GM18868 (cell line): ENCODE data around the gene MADD.
"Not testable (repeated sequence)": the region's sequence is repeated elsewhere in the genome, so short reads cannot be mapped to it uniquely, and the experiment has no call there.

ENCODE experiments used
- ATAC-seq: cut with Tn5 transposase; IDR thresholded peaks from one replicate; pipeline ENCODE4 v1.9.1; 2021; ENCODE audit warnings: mild to moderate bottlenecking, moderate library complexity; ENCODE audit not compliant: unreplicated experiment

The MADD gene

DNA sequence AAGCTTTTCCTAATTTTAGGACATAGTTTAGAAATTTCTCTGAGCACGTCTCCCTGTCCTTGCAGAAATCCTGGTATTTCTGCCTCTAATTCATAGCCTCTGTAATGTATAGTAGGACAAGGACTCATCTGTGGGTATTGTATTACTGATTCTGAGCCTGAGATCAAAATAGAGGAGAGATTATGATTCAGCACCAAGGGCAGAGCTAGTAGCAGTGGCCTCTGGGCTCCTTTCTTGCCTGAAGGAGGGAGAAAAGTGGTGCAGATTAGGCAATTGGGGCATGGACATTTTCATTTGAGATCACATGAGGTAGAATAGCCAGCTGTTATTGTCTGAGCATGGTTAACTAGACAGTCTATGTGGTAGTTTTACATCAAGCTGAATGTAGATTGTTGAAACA, 2.8 kb downstream of the MADD start:
- ATAC-seq: no peak

DNA sequence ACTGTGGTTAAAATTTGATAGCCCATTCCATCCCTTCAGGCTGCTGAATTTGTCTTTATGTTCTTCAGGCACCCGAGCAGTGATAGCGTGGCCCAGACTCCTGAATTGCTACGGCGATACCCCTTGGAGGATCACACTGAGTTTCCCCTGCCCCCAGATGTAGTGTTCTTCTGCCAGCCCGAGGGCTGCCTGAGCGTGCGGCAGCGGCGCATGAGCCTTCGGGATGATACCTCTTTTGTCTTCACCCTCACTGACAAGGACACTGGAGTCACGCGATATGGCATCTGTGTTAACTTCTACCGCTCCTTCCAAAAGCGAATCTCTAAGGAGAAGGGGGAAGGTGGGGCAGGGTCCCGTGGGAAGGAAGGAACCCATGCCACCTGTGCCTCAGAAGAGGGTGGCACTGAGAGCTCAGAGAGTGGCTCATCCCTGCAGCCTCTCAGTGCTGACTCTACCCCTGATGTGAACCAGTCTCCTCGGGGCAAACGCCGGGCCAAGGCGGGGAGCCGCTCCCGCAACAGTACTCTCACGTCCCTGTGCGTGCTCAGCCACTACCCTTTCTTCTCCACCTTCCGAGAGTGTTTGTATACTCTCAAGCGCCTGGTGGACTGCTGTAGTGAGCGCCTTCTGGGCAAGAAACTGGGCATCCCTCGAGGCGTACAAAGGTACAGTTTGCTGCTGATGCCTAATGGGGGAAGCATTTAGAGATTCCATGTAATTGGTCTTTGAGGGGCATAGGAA, 4.7 kb downstream of the MADD start:
- no peak for ATAC-seq

DNA sequence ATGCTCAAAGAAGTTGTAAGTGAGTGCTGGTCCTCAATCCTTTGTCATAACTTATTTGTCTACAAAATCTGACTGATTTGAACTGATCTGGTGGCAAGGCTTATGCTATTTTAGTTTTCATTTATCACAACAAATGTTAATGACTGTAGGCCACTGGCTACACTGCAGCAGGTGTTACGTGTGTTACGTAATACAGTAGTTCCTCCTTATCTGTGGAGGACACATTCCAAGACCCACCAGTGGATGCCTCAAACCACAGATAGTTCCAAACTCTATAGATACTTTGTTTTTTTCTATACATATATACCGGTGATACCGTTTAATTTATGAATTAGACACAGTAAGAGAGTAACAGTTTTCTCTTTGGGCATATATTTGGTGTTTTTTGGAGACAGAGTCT, 7.0 kb downstream of the MADD start:
- no peak for ATAC-seq

DNA sequence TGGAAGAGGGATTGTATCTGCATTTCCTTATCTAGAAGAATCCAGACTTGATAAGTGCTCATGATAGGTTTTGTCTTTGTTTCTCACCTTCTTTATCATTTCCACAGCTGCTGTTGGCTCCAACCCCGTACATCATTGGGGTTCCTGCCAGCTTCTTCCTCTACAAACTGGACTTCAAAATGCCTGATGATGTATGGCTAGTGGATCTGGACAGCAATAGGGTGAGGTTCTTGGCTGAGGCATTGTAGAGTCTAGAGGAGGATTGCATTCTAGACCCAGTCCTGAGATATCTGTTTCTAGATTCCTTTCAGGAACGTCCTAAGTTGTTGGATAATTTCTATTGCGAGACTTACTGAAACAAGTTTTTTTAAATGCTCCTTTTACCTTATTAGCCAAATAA, 8.1 kb downstream of the MADD start:
- no peak for ATAC-seq

DNA sequence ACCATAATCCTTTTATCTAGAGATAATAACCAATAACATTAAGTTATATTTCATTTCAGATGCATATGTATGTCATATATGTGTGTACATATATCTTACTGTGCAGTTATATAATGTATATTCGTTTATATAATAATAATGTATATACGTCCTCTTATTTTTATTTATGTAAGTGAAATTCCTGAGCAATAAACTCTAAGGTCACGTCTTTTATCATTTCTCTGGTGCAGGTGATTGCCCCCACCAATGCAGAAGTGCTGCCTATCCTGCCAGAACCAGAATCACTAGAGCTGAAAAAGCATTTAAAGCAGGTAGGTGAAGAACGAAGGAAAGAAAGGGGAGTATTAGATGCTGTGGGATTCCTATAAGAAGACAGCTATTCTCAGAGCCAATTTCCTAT, 8.8 kb downstream of the MADD start:
- ATAC-seq: no peak

DNA sequence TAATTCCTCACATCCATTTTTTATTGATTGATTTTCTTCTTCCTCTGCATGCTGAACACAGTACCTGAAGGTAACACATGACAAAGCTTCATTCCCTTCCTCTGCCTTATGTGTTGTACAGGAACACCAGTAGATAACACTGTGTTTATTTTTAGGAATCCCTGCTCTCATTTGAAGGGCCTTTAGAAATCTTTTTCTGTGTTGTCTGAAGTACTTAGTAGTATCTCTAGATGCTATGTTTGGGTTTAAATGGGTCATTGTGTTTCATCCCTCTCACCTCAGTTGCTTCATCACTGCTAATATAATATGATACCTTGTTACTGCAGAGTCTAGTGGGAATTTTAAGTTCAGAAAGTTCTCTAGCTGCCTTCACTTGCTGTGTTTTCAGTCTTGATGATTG, 10.2 kb downstream of the MADD start:
- ATAC-seq: no peak

DNA sequence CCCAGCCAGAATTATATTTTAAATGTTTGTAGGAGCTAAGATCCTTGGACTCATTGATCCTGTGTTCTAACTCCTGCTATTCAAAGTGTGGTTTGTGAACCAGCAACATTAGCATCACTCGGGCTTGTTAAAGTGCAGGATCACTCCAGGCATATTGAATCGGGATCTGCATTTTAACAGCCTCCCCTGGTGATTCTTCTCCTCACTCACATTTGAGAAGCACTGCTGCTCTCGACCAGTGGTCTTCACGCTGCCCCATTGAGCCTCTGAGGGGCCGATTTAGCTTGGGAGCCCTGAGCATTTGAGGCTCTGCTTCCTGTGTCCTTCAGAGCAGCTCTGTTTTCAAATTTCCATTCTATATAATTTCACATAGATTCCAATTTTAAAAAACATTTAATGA, 10.9 kb downstream of the MADD start:
- no peak for ATAC-seq

DNA sequence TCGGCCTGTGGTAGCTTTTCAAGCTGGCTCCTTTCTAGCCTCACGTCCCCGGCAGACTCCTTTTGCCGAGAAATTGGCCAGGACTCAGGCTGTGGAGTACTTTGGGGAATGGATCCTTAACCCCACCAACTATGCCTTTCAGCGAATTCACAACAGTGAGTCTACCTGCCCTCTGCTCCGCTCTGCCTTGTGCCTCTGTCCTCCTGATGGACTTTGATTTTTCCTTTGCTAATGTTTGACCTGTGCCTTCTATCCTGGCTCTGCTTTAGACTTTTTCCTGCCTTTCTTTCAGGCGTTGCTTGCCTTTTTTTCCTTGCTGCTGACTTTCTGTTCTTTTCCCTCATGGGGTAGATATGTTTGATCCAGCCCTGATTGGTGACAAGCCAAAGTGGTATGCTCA, 12.5 kb downstream of the MADD start:
- no peak for ATAC-seq

DNA sequence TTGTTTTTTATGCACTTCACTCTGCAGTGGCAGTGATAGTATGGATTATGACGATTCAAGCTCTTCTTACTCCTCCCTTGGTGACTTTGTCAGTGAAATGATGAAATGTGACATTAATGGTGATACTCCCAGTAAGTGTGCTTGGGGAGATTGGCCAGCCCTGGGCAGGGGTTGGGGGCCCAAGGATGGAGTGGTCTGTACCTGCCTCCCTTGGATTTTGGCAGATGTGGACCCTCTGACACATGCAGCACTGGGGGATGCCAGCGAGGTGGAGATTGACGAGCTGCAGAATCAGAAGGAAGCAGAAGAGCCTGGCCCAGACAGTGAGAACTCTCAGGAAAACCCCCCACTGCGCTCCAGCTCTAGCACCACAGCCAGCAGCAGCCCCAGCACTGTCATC, 14.2 kb downstream of the MADD start:
- no peak for ATAC-seq

DNA sequence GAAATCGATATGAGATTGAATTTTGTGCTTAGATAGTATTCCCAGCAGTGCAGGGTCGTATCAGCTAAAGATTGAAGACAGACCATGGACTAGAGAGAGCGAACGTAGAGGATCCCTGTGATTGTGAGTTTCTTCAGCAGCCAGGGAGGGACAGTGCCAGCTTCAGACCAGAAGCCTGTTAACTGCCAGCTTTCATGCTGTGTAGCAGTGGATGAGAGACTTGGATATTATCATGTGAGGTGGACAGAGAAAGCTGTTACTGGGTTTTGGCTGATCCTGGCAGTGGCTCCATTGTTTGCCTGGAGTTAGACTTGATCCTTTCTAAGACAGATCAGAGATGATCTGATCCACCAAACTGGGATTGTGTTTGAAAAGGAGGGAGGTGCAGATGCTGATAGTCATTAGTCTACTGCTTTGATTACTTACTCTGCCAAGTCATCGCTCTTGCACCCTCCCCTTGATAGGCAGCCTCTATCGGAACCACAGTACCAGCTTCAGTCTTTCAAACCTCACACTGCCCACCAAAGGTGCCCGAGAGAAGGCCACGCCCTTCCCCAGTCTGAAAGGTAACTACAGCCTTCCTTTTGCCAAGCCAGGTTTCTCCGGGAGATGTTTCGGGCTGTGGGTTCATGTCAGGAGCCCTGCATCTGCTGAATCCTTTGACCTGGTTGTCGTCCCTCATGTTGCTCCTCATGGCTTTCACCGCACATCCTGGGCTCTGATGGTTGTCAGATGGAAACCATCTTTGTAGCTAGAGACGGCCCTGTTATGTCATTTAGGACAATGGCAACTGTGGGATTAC, 16.2 kb downstream of the MADD start:
- no peak for ATAC-seq

DNA sequence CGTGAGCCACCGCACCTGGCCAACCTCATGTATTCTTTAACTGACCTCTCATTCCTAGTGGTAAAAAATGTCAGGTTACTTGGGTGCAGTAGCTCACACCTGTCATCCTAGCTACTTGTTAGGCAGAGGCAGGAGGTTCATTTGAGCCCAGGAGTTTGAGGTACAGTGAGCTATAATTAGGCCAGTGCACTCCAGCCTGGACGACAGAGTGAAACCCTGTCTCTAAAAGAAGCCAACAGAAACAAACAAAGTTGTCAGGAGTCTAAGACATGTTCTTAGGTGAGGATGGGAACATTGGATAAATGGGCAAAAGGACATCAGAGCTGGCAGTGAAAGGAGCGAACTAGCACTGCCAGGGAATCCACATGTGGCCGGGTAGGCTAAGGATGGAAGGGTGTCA, 18.1 kb downstream of the MADD start:
- ATAC-seq: no peak

DNA sequence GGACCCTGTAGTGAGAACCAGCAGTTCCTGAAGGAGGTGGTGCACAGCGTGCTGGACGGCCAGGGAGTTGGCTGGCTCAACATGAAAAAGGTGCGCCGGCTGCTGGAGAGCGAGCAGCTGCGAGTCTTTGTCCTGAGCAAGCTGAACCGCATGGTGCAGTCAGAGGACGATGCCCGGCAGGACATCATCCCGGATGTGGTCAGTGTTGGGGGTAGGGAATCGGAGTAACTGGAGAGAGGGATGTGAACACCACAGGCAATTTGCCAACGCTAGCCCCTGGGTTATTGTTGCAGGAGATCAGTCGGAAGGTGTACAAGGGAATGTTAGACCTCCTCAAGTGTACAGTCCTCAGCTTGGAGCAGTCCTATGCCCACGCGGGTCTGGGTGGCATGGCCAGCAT, 19.9 kb downstream of the MADD start:
- ATAC-seq: no peak

DNA sequence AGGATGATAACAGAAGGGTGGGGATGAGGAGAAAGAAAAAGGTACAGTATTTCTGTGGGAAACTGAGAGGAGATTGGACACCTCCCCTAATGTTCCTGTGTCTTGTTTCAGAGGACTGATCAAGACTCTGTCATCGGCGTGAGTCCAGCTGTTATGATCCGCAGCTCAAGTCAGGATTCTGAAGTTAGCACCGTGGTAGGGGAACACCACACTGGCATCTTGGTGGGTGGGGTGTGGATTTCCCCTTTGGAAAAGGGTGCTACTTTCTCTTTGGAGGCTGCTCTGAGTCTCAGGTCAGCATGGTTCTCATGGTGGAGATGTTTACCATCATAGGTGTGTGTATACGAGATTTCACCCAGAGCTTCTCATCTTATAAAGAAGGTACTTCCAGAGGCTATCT, 25.5 kb downstream of the MADD start:
- ATAC-seq: no peak

DNA sequence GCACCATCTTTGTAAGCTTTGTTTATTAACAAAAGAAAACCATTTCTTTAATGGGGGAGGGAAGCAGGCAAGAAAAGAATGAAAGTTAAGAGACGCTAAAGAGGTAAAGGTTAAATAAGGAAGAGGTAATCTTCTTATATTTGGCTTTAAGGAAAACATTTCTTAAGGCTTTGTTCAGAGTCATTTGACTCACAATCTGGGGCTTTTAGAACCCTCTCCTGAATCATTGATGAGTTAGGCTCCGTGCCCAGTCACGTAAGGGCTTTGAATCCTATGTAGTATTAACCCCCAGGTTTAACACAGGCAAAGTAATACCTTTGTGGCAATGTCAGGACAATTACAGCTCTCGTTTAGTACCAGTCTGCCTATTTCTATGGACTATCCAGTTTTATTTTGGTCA, 26.1 kb downstream of the MADD start:
- ATAC-seq: no peak

DNA sequence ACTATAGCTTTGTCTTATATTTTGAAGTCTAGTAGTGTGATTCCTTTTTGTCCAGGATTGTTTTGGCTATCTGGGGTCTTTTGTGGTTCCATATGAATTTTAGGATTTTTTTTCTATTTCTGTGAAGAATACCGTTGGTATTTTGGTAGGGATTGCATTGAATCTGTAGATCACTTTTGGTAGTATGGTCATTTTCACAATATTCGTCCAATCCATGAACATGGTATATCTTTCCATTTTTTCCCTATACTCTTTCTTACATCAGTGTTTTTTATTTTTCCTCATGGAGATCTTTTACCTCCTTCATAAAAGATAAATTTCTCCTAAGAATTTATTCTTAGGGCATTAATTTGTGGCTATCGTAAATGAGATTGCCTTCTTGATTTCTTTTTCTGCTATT, 29.1 kb downstream of the MADD start:
- no peak for ATAC-seq

DNA sequence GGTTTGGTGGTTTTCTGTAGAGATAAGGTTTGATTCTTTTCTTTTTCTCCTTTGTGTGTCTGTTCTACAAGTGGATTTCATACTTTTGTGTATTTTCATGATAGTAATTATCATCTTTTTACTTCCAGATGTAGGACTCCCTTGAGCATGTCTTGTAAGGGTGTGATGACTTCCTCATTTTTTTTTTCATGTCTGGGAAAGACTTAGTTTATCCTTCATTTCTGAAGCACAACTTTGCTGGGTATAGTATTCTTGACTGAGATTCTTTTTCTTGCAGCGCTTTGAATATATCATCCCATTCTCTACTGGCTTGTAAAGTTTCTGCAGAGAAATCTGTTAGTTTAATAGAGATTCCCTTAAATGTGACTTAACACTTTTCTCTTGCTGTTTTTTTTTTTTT, 32.9 kb downstream of the MADD start:
- ATAC-seq: no peak

DNA sequence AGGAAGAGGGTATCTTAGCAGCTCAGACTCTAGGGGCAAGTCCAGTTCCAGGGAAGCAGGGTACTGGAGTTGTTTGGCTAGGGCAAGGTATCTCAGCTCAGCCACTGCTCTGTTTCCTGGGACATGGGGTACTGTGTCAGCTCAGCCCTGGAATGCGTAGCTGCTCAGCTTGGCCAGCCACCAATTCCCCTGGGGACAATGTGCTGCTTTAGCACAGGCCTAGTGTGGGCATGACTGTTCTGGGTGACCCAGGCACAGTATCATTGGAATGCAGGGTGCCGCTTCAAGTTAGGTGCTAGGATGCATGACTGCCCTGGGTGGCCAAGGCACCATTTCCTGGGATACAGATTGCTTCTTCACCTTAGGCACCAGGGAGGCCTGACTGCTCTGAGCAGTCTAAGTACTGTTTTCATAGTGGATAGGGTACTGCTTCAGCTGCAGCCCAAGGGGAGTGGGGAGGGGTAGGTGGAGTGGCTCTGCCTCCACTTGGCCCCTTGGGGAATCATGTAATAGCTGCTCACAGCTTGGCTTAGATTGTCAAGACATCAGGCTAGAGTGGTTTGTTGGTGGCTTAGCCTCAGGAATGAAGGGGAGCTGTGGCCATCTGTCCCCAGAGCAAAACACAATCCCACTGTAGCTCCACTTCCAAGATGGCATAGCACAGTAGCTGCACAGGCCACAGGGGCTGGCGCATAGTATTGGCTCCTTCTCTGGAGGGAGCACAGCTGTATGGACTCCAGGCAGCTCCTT, 36.0 kb downstream of the MADD start:
- ATAC-seq: no peak

DNA sequence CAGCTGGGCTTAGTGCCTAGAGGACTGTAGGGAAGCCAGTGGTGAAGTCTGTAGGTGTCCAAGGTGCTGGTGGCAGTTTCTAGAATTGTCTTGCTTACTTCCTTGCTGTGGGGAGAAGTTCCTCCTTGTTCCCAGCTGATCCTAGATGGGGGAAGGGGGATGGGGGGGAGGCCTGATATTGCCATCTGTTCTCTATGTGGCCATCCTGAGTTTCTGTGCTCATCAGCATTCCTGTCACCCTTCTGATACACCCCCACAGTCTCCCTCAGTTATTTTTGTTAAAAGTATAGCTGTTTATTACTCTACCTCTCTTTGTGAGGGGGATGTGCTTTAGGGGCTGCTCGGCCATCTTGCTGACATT, 36.5 kb downstream of the MADD start:
- ATAC-seq: no peak

DNA sequence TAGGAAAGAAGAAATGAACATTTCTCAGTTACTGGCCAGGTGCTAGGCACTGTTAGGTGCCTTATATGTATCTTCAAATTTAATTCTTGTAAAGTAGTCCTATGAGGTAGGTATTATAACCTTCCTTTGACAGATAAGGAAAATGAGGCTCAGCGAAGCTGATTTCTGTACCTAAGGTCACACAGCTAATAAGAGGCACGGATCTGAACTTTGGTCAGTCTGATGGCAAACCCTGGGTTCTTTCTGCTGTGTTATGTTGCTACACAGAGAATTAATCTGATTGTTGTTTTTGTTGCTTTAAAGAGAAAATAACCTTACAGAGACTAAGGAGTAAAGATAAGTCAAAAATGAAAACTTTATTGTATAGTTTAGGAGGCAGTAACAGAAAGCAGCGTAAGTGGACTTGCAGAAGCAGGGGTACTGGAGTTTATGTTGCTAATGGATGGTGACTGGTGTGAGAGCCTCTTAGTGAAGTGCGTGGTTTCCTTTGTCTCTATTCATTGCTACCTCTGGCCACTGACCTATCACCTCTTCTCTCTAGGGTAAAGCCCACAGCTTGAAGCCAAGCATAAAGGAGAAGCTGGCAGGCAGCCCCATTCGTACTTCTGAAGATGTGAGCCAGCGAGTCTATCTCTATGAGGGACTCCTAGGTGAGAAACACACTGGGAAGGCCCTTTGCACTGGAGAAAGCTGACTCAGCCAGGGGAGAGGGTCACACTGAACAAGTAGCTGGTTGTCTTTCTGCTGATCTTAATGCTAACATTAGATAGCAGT, 38.3 kb downstream of the MADD start:
- no peak for ATAC-seq

DNA sequence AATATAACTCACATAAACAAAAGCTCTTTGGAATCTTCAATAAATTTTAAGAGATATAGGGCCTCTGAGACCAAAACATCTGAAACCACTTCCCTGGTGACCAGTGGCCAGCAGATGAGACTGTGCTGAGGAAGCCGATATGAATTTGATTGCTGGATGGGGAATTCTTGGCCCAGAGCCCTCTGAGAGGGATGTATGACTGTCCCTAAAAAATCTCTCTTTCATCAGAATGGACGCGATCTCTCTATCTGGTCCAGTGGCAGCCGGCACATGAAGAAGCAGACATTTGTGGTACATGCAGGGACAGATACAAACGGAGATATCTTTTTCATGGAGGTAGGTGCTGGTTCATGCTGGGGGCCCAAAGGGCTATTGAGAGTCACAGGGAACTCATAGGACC, 45.1 kb downstream of the MADD start:
- ATAC-seq: no peak

DNA sequence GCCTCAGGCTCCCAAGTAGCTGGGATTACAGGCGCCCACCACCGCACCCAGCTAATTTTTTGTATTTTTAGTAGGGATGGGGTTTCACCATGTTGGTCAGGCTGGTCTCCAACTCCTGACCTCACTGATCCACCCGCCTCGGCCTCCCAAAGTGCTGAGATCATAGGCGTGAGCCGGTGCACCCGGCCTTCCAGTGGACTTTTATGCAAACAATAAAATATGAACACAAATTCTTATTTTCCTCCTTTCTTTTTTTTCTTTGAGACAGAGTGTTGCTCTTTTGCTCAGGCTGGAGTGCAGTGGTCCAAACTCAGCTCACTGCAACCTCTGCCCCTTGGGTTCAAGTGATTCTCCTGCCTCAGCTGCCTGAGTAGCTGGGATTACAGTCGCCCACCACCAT, 46.6 kb downstream of the MADD start:
- not testable (repeated sequence) for ATAC-seq
